CD4-positive, alpha-beta T cell (primary cell): Measurements from ENCODE around the gene NEURL4. TPM values are rescaled to one million over a fixed set of nuclear protein-coding genes. Genes with fewer than 3 reads are reported as not detected.
A peak's percentile ranks its signal among the peaks of the same experiment; 100 is the strongest.

ENCODE experiments used
- ATAC-seq: fragments of 200-7000 bp; cut with Tn5 transposase; one replicate; pipeline ENCODE4 v1.10.0; 2022; ENCODE audit warnings: mild to moderate bottlenecking; ENCODE audit not compliant: poor library complexity
- CTCF ChIA-PET: fragments of 350-600 bp; sonication (Branson Sonifier 250); formaldehyde crosslinking; loops from one replicate; lab custom pipeline; 2021; ENCODE audit warnings: antibody characterized with exemption, inconsistent platforms; lab: Charles Lee
- POLR2A ChIA-PET: fragments of 350-600 bp; sonication (Branson Sonifier 250); formaldehyde crosslinking; loops from one replicate; lab custom pipeline; 2021; ENCODE audit warnings: antibody characterized with exemption, inconsistent platforms; lab: Charles Lee
- DNase-seq, 14 experiments: peaks; one replicate each; pipeline ENCODE4 v3.0.0-alpha.2; 2013 to 2020; ENCODE audit warnings: mixed read lengths in 2 of 14
- H3K27ac ChIP-seq, 2 donors: one replicate each; pipeline versions ENCODE4 v1.5.1 to v1.7.0; 2013; ENCODE audit warnings: low read length in 2 of 2, low read depth in 1 of 2, mild to moderate bottlenecking in 1 of 2
- H3K27me3 ChIP-seq, 2 experiments: 1 replicate in 1 of 2; 2 replicates in 1 of 2; pipeline versions ENCODE4 v1.6.1 to v1.7.0; 2013; ENCODE audit warnings: low read length in 2 of 2, control low read depth in 1 of 2, mild to moderate bottlenecking in 1 of 2, moderate library complexity in 1 of 2; ENCODE audit not compliant: insufficient read depth in 2 of 2, control insufficient read depth in 1 of 2
- H3K36me3 ChIP-seq: one replicate; pipeline ENCODE4 v1.6.1; 2013; ENCODE audit warnings: low read length, control low read depth; ENCODE audit not compliant: insufficient read depth
- H3K4me1 ChIP-seq: one replicate; pipeline ENCODE4 v1.6.1; 2013; ENCODE audit warnings: low read length, control low read depth; ENCODE audit not compliant: insufficient read depth
- H3K4me3 ChIP-seq: one replicate; pipeline ENCODE4 v1.5.1; 2013; ENCODE audit warnings: mild to moderate bottlenecking, low read length, moderate library complexity
- H3K9me3 ChIP-seq, 2 experiments: 1 replicate in 1 of 2; 2 replicates in 1 of 2; pipeline versions ENCODE4 v1.6.1 to v1.7.0; 2013; ENCODE audit warnings: low read length in 2 of 2, mild to moderate bottlenecking in 2 of 2, control low read depth in 1 of 2, moderate library complexity in 1 of 2; ENCODE audit not compliant: control insufficient read depth in 1 of 2, insufficient read depth in 1 of 2
- H3K27ac Mint-ChIP-seq: one replicate; pipeline ENCODE4 v1.8.0; 2020; ENCODE audit warnings: mixed read lengths
- H3K27me3 Mint-ChIP-seq: one replicate; pipeline ENCODE4 v1.8.0; 2021; ENCODE audit warnings: mixed read lengths
- H3K36me3 Mint-ChIP-seq: one replicate; pipeline ENCODE4 v1.8.0; 2021; ENCODE audit warnings: low read depth, mixed read lengths
- H3K4me1 Mint-ChIP-seq: one replicate; pipeline ENCODE4 v1.8.0; 2021; ENCODE audit warnings: low read depth, mixed read lengths
- H3K4me3 Mint-ChIP-seq: one replicate; pipeline ENCODE4 v1.8.0; 2020; ENCODE audit warnings: mild to moderate bottlenecking, mixed read lengths
- H3K9me3 Mint-ChIP-seq: one replicate; pipeline ENCODE4 v1.8.0; 2020; ENCODE audit warnings: mixed read lengths
- intact Hi-C, 2 experiments: fragments of 100-400 bp; cut with DNase I in 1 of 2; cut with micrococcal nuclease in 1 of 2; formaldehyde crosslinking; loops; one replicate each; pipeline versions ENCODE4 v1.15.1 to v1.9.0; 2023 to 2025; cut with DNase I, micrococcal nuclease
- total RNA-seq, 174 experiments: library from RNA in 2 of 174; stranded (reverse) in 2 of 174; gene quantifications; one replicate each; pipeline ENCODE4 v1.2.3 and lab custom pipeline; 2021 to 2026
- TF ChIP-seq, protein P1 (sequence below): fragments of 200-600 bp; IDR thresholded peaks from one replicate; pipeline ENCODE4 v1.8.0; 2022; ENCODE audit warnings: antibody characterized with exemption, mild to moderate bottlenecking

Gene NEURL4
- total RNA-seq, 2 experiments from 2014 or later: 29.0 to 30.8 TPM

DNA sequence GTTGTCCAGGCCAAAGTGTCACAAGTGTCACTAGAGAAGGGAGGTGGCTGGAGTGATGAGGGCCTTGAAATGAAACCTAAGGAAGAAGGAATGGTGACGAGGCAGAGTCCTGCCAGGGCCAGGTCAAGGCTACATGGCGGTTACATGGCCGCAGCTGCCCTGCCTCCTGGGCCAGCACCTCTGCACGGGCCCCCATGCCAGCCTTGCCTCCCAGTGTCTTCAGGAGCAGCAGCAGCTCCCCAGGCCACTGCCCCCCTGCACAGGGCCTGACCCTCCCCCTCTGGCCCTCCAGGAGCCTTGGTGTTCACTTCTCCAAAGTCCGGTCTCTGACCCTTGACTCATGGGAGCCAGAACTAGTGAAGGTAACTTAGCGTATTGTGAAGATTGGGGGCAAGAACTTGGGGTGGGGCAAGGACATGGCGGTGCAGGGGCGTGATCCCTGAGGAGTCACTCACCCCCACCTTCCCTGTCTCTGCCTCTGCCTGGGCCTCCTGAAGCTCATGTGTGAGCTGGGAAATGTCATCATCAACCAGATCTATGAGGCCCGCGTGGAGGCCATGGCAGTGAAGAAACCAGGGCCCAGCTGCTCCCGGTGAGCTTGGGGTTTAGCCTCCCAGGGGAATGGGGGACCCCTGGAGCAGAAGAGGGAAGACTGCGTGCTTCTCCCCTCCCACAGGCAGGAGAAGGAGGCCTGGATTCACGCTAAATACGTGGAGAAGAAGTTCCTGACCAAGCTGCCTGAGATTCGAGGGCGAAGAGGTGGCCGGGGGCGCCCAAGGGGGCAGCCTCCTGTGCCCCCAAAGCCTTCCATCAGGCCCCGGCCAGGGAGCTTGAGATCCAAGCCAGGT lies 18.7 kb upstream of the NEURL4 start:
- Histone ChIP-seq H3K27ac (no peak overlapping the region), H3K4me1 (peaks cover 49% of the 10 kb centered on the region), H3K4me3 (no peak overlapping the region), H3K36me3 (peaks cover 75% of the 10 kb centered on the region), H3K9me3 (no peaks in the 10 kb centered on the region), H3K27me3 (no peaks in the 10 kb centered on the region)
- no peaks in the 10 kb centered on the region for H3K9me3 Mint-ChIP-seq
- TF ChIP-seq, protein P1, sequence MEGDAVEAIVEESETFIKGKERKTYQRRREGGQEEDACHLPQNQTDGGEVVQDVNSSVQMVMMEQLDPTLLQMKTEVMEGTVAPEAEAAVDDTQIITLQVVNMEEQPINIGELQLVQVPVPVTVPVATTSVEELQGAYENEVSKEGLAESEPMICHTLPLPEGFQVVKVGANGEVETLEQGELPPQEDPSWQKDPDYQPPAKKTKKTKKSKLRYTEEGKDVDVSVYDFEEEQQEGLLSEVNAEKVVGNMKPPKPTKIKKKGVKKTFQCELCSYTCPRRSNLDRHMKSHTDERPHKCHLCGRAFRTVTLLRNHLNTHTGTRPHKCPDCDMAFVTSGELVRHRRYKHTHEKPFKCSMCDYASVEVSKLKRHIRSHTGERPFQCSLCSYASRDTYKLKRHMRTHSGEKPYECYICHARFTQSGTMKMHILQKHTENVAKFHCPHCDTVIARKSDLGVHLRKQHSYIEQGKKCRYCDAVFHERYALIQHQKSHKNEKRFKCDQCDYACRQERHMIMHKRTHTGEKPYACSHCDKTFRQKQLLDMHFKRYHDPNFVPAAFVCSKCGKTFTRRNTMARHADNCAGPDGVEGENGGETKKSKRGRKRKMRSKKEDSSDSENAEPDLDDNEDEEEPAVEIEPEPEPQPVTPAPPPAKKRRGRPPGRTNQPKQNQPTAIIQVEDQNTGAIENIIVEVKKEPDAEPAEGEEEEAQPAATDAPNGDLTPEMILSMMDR: no peak
- H3K36me3 Mint-ChIP-seq: peaks cover 77% of the 10 kb centered on the region
- DNase-seq (no peak), ATAC-seq (no peak)
- no peak overlapping the region for H3K4me3 Mint-ChIP-seq
- CTCF ChIA-PET: interaction anchor here (1.0 kb wide), 1 partner anchor 8 kb away, joined by 3 read pairs; no protein-coding TSS in a partner anchor
- H3K4me1 Mint-ChIP-seq: peaks cover 35% of the 10 kb centered on the region
- no peaks in the 10 kb centered on the region for H3K27me3 Mint-ChIP-seq
- intact Hi-C loops: loop anchor here in 1 of 2 experiments (2.0 kb wide), 1 partner anchor 23 kb away; no protein-coding TSS in a partner anchor
- peak overlapping the region; percentile 49 for H3K27ac Mint-ChIP-seq
- POLR2A ChIA-PET: interaction anchor here (1.1 to 5.6 kb wide), 4 partner anchors 11 to 34 kb away, joined by 3 to 96 read pairs (median 6); partner anchors contain the start of genes ACAP1, GPS2 and NEURL4

- ATAC-seq: no peak
Observed at GRCh38 chr17:7346761-7347614, 17.9 kb upstream of the NEURL4 start.

More at GRCh38 chr17:7346761-7347614, 17.9 kb upstream of the NEURL4 start:
- no peak overlapping the region for H3K4me3 ChIP-seq
- H3K4me1 ChIP-seq: peaks cover 45% of the 10 kb centered on the region
- H3K4me3 Mint-ChIP-seq: no peak overlapping the region
- no peaks in the 10 kb centered on the region for H3K27me3 ChIP-seq
- H3K36me3 ChIP-seq: peaks cover 84% of the 10 kb centered on the region
- H3K27me3 Mint-ChIP-seq: no peaks in the 10 kb centered on the region
- POLR2A ChIA-PET: interaction anchor here (1.1 to 5.6 kb wide), 3 partner anchors 10 to 18 kb away, joined by 3 to 96 read pairs (median 21); partner anchors contain the start of genes ACAP1 and NEURL4
- CTCF ChIA-PET: no interaction called here
- DNase-seq: no peak
- intact Hi-C loops: loop anchor here (1.0 to 2.0 kb wide), 2 partner anchors 22 to 67 kb away; no protein-coding TSS in a partner anchor
- H3K27ac ChIP-seq: no peak overlapping the region
- peaks cover 81% of the 10 kb centered on the region for H3K36me3 Mint-ChIP-seq
- H3K9me3 Mint-ChIP-seq: no peaks in the 10 kb centered on the region
- TF ChIP-seq, protein P1: no peak
- H3K4me1 Mint-ChIP-seq: peaks cover 29% of the 10 kb centered on the region
- peak overlapping the region; percentile 36 for H3K27ac Mint-ChIP-seq
- H3K9me3 ChIP-seq: no peaks in the 10 kb centered on the region
